ENCODE measurements around the gene ADAMTS8. TPM values are rescaled to one million over a fixed set of nuclear protein-coding genes. Genes with fewer than 3 reads are reported as not detected.
A peak's percentile ranks its signal among the peaks of the same experiment; 100 is the strongest.

Gene ADAMTS8
- total RNA-seq, 6 experiments from 2014 or later = not detected

DNA sequence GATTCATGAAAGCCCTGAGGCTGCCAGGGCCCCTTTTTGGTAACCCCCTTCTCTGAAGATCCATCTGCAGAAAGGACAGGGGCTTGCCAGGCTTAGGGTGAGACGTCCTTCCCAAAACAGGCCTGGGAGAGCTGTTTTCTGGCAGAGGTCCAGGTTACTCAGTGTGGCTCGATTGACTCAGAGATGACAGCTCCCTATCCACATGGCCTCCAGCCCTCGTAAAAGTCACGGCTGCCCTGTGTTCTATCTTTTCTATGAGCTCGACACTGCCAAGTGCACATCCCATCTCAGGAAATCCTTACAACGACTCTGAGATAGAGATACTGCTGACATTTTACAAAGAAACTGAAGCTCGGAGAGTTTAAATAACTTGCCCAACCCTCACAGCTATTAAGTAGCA, 20.4 kb downstream of the ADAMTS8 start:
- H3K36me3 Mint-ChIP-seq (ENCODE audit: low read depth) = no peaks in the 10 kb centered on the region
- H3K9me3 Mint-ChIP-seq = no peaks in the 10 kb centered on the region
- peak overlapping the region; percentile 47 for H3K27ac Mint-ChIP-seq
- peaks cover 15% of the 10 kb centered on the region for H3K27me3 Mint-ChIP-seq (ENCODE audit: insufficient read depth)
- TF ChIP-seq, protein P1, sequence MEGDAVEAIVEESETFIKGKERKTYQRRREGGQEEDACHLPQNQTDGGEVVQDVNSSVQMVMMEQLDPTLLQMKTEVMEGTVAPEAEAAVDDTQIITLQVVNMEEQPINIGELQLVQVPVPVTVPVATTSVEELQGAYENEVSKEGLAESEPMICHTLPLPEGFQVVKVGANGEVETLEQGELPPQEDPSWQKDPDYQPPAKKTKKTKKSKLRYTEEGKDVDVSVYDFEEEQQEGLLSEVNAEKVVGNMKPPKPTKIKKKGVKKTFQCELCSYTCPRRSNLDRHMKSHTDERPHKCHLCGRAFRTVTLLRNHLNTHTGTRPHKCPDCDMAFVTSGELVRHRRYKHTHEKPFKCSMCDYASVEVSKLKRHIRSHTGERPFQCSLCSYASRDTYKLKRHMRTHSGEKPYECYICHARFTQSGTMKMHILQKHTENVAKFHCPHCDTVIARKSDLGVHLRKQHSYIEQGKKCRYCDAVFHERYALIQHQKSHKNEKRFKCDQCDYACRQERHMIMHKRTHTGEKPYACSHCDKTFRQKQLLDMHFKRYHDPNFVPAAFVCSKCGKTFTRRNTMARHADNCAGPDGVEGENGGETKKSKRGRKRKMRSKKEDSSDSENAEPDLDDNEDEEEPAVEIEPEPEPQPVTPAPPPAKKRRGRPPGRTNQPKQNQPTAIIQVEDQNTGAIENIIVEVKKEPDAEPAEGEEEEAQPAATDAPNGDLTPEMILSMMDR (IDR thresholded peaks at IDR 0.05) = no peak
- DNase-seq = peak; percentile 92
- peaks cover 42% of the 10 kb centered on the region for H3K4me1 Mint-ChIP-seq (ENCODE audit: low read depth)
- peak overlapping the region; percentile 26 for H3K4me3 Mint-ChIP-seq

DNA sequence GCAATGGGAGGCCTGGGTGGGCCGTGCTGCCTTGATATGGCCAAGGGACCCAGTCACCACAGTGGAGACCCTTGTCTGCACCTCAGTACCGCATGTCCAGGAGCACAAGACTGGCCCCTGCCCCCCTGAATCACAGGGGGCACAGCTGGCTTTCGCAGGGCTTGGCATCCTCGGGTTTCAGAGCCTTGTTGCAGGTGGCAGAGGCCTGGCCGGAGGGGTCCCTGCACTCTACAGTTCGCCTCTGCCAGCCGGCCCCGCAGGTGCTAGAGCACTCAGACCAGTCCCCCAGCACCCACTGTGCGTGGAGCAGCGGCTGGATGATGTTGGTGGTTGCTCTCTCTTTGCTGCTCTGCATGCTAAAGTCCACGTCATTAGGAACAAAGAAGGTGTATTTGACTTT, 23.0 kb downstream of the ADAMTS8 start:
- Mint-ChIP-seq H3K4me3 (no peak overlapping the region), H3K27ac (no peak overlapping the region)

DNA sequence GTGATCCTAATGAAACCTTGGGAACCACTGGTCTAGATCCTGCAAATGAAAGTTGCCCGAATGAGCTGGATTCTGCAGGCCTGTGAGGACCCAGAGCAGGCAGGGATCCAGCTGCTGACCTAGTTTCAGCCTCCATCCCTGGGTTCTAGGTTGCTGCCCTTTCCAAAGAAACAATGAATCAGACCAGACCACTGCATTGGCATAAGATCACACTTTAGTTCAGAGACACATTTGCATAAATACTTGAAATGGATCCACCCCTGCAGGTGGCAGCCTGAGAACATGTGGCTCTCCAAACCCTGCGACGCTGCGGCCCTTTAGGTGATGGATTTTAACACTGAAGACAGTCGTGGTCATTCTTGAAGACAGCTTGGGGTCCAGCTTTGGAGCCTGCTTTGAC, 23.7 kb downstream of the ADAMTS8 start:
- DNase-seq = no peak
- no peaks in the 10 kb centered on the region for H3K9me3 Mint-ChIP-seq
- H3K27me3 Mint-ChIP-seq (ENCODE audit: insufficient read depth) = peaks cover 8% of the 10 kb centered on the region
- H3K36me3 Mint-ChIP-seq (ENCODE audit: low read depth) = no peaks in the 10 kb centered on the region
- TF ChIP-seq, protein P1 (IDR thresholded peaks at IDR 0.05) = no peak
- H3K27ac Mint-ChIP-seq = no peak overlapping the region
- H3K4me3 Mint-ChIP-seq = no peak overlapping the region
- peaks cover 66% of the 10 kb centered on the region for H3K4me1 Mint-ChIP-seq (ENCODE audit: low read depth)

More for the DNA sequence above, 23.0 kb downstream of the ADAMTS8 start:
- DNase-seq = no peak
- TF ChIP-seq, protein P1 (IDR thresholded peaks at IDR 0.05) = no peak
- no peaks in the 10 kb centered on the region for H3K9me3 Mint-ChIP-seq
- peaks cover 8% of the 10 kb centered on the region for H3K27me3 Mint-ChIP-seq (ENCODE audit: insufficient read depth)
- H3K36me3 Mint-ChIP-seq (ENCODE audit: low read depth) = no peaks in the 10 kb centered on the region
- peaks cover 59% of the 10 kb centered on the region for H3K4me1 Mint-ChIP-seq (ENCODE audit: low read depth)

DNA sequence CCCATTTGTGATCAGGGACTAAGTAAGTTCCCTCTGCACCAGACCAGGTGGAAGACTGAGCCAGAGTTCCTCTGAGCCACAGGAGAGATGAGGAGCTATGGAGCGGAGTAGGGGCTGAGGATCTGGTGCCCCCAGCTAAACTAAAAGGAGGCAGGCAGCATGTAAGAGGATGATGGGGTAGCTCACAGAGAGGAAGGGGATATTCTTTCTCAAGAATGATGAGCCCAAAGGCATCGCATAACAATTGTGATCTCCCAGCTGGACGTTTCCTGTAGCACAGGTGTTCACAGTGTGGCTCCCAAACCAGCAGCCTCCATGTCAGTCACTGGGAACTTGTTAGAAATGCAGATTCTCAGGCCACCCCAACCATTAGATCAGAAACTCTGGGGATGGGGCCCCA, 24.4 kb downstream of the ADAMTS8 start:
- no peak for DNase-seq
- H3K9me3 Mint-ChIP-seq = no peaks in the 10 kb centered on the region
- H3K4me3 Mint-ChIP-seq = peak overlapping the region; percentile 78
- peaks cover 8% of the 10 kb centered on the region for H3K27me3 Mint-ChIP-seq (ENCODE audit: insufficient read depth)
- peak overlapping the region; percentile 85 for H3K27ac Mint-ChIP-seq
- H3K36me3 Mint-ChIP-seq (ENCODE audit: low read depth) = no peaks in the 10 kb centered on the region
- H3K4me1 Mint-ChIP-seq (ENCODE audit: low read depth) = peaks cover 60% of the 10 kb centered on the region
- TF ChIP-seq, protein P1 (IDR thresholded peaks at IDR 0.05) = no peak

DNA sequence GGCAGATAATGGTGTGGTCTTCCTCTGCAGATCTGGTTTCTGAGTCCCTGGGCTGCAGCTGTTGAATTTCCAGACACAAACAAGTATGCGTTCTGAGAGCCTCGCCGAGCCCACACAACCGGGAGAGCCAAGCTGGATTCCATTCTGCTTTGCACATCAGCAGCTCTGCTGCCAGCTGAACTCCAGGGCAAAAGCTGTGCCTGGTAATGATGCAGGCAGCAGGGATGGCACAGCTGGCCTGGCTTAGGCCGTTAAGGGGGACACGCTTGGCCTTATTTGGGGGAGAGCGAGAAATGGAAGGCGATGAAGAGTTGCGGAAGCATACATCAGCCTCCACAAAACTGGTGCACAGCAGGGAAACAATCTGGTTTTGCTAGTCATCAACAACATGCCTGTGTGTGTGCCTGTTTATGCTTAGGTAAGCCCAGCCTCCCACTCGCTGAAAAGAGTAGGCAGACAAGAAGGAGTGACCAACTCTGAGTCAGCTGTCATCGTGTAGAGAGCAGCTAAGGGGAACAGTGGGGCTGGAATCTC, 25.1 kb downstream of the ADAMTS8 start:
- H3K9me3 Mint-ChIP-seq = no peaks in the 10 kb centered on the region
- peak; percentile 83 for DNase-seq
- TF ChIP-seq, protein P1 (IDR thresholded peaks at IDR 0.05) = no peak
- H3K27ac Mint-ChIP-seq = peak overlapping the region; percentile 85
- H3K27me3 Mint-ChIP-seq (ENCODE audit: insufficient read depth) = peaks cover 12% of the 10 kb centered on the region
- peaks cover 53% of the 10 kb centered on the region for H3K4me1 Mint-ChIP-seq (ENCODE audit: low read depth)
- no peaks in the 10 kb centered on the region for H3K36me3 Mint-ChIP-seq (ENCODE audit: low read depth)
- H3K4me3 Mint-ChIP-seq = peak overlapping the region; percentile 78

Data from HFFc6 (cell line).